ENCODE data around the gene PYGB. TPM values are rescaled to one million over a fixed set of nuclear protein-coding genes. Genes with fewer than 3 reads are reported as not detected.
"Not testable (repeated sequence)": the region's sequence is repeated elsewhere in the genome, so short reads cannot be mapped to it uniquely, and the experiment has no call there.

PYGB gene
- total RNA-seq, 2 experiments from 2014 or later = 23.4 to 24.0 TPM

DNA sequence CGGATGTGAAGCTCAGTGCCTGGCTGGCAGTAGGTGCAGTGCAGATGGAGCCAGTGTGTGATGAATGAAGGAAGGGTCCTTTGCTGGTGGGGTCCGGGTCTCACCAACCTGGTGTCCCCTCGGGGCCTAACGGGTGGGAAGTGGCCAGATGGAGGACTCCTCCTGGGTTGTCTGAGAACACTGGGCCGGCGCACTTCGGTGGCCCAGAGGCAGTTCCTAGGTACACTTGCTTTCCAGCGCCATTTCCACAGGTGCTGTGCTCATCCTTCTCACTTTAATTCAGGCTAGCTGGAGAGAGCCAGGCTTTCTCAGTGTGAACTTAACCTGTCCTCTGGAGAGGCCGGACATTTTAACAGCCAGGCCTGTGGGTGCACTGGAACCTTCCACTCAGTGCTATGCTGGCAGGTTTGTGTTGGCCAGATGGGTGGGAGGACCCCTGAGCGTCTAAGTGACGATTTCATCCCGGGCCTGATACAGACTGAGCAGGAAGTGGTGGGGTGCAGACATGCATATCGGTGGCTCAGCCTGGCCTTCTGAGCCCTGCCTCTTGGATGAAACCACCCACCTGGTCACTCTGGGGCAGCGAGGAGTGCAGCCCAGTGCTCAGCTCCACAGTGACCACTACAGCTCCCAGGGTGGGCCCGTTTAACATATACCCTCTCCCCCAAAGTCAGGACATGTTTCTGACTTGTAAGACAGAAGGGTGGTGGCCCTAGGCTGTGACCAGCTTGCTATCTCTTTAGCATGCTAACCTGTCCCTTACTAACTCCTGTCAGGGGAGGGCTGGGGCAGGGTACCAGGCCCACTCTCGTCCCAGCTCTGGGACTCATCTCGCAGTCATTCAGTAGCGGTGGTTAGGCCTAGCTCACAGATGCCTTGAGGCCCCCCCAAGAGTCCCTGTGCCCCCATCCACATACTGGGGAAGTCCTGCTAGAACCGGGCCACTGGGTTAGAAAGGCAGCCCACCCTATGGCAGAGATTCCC lies 8.2 kb upstream of the PYGB start:
- H3K9me3 Mint-ChIP-seq = no peaks in the 10 kb centered on the region
- ChIA-PET CTCF (interaction anchor here (0.9 kb wide), 1 partner anchor 159 kb away, joined by 3 read pairs; no protein-coding TSS in a partner anchor), POLR2A (interaction anchor here (4.0 kb wide), 1 partner anchor 8 kb away, joined by 18 read pairs; the partner anchor contains the start of gene PYGB)
- H3K27me3 Mint-ChIP-seq = peaks cover 16% of the 10 kb centered on the region
- no peak for DNase-seq
- no peak overlapping the region for H3K4me3 Mint-ChIP-seq
- H3K4me1 Mint-ChIP-seq (ENCODE audit: low read depth) = peaks cover 29% of the 10 kb centered on the region
- peak overlapping the region; percentile 45 for H3K27ac Mint-ChIP-seq
- intact Hi-C loops (cut with micrococcal nuclease) = loop anchor here (5.0 to 10.0 kb wide), 5 partner anchors 73 to 1885 kb away; partner anchors contain the start of genes ACSS1, CST7 and NXT1
- H3K36me3 Mint-ChIP-seq = no peaks in the 10 kb centered on the region

DNA sequence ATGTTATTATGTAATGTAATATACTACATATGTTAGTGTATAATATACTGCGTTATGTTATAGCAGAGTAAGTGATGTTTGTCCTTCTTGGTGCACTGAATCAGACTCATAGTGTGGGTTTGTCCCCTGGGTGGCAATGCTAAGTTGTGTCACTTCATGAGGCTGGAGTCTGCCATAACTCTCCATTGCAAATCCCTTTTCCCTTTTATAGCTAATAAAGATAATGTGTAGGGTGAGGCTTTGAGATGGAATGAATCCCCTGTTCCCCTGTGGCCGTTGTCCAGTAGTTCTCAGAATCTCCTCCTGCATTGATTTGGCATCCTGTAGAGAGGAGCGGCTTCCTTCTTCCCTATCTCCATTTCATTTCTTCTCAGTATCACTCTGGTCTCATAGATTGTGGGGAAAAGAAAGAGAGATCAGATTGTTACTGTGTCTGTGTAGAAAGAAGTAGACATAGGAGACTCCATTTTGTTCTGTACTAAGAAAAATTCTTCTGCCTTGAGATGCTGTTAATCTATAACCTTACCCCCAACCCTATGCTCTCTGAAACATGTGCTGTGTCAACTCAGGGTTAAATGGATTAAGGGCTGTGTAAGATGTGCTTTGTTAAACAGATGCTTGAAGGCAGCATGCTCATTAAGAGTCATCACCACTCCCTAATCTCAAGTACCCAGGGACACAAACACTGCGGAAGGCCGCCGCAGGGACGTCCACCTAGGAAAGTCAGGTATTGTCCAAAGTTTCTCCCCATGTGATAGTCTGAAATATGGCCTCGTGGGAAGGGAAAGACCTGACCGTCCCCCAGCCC lies 6.8 kb upstream of the PYGB start:
- H3K36me3 Mint-ChIP-seq, POLR2A ChIA-PET, DNase-seq, H3K4me3 Mint-ChIP-seq, H3K27ac Mint-ChIP-seq, H3K9me3 Mint-ChIP-seq, CTCF ChIA-PET: not testable (repeated sequence)
- peaks cover 14% of the 10 kb centered on the region for H3K27me3 Mint-ChIP-seq
- intact Hi-C loops (cut with micrococcal nuclease) = loop anchor here (10.0 kb wide), 1 partner anchor 1886 kb away; the partner anchor contains the start of gene NXT1
- peaks cover 29% of the 10 kb centered on the region for H3K4me1 Mint-ChIP-seq (ENCODE audit: low read depth)

DNA sequence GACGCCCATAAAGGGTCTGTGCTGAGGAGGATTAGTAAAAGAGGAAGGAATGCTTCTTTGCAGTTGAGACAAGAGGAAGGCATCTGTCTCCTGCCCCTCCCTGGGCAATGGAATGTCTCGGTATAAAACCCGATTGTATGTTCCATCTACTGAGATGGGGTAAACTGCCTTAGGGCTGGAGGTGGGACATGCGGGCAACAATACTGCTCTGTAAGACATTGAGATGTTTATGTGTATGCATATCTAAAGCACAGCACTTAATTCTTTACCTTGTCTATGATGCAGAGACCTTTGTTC lies 6.3 kb upstream of the PYGB start:
- H3K36me3 Mint-ChIP-seq, H3K9me3 Mint-ChIP-seq, DNase-seq, H3K27ac Mint-ChIP-seq, CTCF ChIA-PET, H3K4me3 Mint-ChIP-seq, POLR2A ChIA-PET: not testable (repeated sequence)
- Mint-ChIP-seq H3K27me3 (peaks cover 13% of the 10 kb centered on the region), H3K4me1 (ENCODE audit: low read depth) (peaks cover 35% of the 10 kb centered on the region)
- intact Hi-C loops (cut with micrococcal nuclease) = loop anchor here (10.0 kb wide), 1 partner anchor 1887 kb away; the partner anchor contains the start of gene NXT1

DNA sequence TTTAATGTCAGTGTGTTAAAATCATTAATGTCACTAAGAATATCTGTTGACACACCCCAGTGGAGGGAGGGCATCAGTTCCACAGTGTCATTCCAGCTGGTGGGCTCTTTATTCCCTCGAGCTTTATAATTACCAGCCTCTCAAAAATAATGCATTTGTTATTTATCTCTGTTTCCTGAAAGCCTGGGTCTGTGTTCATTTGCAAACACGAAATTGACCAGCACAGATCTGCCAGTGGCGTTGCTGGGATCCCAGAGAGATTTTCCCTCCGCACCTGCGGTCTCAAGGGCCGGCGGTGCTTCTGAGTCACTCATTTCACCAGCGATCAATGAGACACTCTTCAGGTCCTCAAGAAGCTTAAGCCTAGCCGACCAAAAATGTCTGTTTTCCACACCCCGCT lies 5.7 kb upstream of the PYGB start:
- H3K4me3 Mint-ChIP-seq = no peak overlapping the region
- no peak for DNase-seq
- no peaks in the 10 kb centered on the region for H3K36me3 Mint-ChIP-seq
- intact Hi-C loops (cut with micrococcal nuclease) = loop anchor here (10.0 kb wide), 1 partner anchor 1887 kb away; the partner anchor contains the start of gene NXT1
- peaks cover 9% of the 10 kb centered on the region for H3K27me3 Mint-ChIP-seq
- POLR2A ChIA-PET = no interaction called here
- CTCF ChIA-PET = no interaction called here
- peaks cover 37% of the 10 kb centered on the region for H3K4me1 Mint-ChIP-seq (ENCODE audit: low read depth)
- H3K27ac Mint-ChIP-seq = no peak overlapping the region
- no peaks in the 10 kb centered on the region for H3K9me3 Mint-ChIP-seq

DNA sequence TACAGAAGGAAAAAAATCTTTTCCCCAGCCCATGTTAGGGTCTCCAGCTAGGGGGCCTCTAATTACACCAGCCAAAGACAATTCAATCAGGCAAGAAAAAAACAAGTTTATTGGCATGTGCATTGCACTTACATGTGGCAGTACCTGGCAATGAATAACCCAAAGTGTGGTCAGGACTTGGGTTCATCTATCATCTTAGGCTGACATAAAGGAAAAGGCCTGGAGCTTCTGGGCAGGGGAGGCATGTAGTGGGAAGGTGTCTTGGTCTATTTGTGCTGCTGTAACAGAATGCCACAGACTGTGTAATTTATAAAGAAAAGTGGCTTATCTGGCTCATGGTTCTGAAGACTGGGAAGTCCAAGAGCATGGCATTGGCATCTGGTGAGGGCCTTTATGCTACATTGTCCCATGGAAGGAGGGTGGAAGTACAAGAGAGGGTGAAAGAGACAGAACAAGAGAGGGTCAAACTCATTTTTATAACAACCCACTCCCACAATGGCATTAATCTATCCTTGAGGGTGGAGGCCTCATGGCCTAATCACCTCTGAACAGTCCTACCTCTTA lies 4.4 kb upstream of the PYGB start:
- ChIA-PET POLR2A (no interaction called here), CTCF (interaction anchor here (0.8 kb wide), 1 partner anchor 52 kb away, joined by 4 read pairs; no protein-coding TSS in a partner anchor)
- H3K27ac Mint-ChIP-seq = no peak overlapping the region
- peaks cover 9% of the 10 kb centered on the region for H3K27me3 Mint-ChIP-seq
- H3K4me3 Mint-ChIP-seq = no peak overlapping the region
- peaks cover 26% of the 10 kb centered on the region for H3K4me1 Mint-ChIP-seq (ENCODE audit: low read depth)
- no peaks in the 10 kb centered on the region for H3K36me3 Mint-ChIP-seq
- intact Hi-C loops (cut with micrococcal nuclease) = loop anchor here (10.0 kb wide), 1 partner anchor 1889 kb away; the partner anchor contains the start of gene NXT1
- H3K9me3 Mint-ChIP-seq = no peaks in the 10 kb centered on the region
- no peak for DNase-seq

DNA sequence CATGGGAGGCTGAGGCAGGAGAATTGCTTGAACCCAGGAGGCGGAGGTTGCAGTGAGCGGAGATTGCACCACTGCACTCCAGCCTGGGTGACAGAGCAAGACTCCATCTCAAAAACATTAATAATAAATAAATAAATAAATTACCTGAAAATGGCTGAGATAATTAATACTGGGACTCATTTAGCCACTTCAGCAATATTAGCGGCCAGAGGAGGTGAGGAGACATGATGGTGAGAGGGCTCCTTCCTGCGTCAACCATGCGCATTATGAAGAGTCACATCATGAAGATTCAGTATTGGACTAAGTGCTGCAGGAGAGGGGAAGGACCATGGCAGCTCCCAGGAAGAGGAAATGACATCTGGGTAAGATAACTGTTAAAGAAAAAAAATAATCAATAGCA lies 2.9 kb upstream of the PYGB start:
- intact Hi-C loops (cut with micrococcal nuclease) = loop anchor here (5.0 to 10.0 kb wide), 3 partner anchors 147 to 1890 kb away; partner anchors contain the start of genes ABHD12, NANP and NXT1
- Mint-ChIP-seq H3K36me3 (no peaks in the 10 kb centered on the region), H3K27me3 (peaks cover 9% of the 10 kb centered on the region), H3K27ac (no peak overlapping the region), H3K4me3 (no peak overlapping the region), H3K9me3 (no peaks in the 10 kb centered on the region), H3K4me1 (ENCODE audit: low read depth) (peaks cover 26% of the 10 kb centered on the region)
- ChIA-PET POLR2A (no interaction called here), CTCF (no interaction called here)
- DNase-seq = no peak

DNA sequence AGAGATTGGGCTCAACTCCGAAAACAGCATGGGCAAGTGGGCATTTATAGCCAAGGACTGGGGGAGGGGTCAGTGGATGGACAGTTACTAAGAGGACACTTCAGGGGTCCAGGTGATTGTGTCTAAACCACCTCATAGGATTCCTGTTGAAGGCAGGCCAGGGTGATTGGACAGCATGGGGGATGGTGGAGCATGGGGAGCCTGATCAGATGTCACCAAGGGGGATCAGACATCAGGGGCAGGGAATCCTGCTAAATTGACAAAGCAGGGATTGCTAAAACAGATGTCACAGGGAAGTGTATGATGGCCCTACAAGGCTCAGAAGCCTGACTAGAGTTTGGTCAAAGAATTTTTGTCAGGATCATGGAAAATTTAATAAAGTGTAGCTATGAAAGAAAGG lies 2.4 kb upstream of the PYGB start:
- Mint-ChIP-seq H3K4me1 (ENCODE audit: low read depth) (peaks cover 31% of the 10 kb centered on the region), H3K36me3 (no peaks in the 10 kb centered on the region), H3K27ac (no peak overlapping the region), H3K4me3 (no peak overlapping the region), H3K27me3 (peaks cover 9% of the 10 kb centered on the region), H3K9me3 (no peaks in the 10 kb centered on the region)
- intact Hi-C loops (cut with micrococcal nuclease) = loop anchor here (5.0 to 10.0 kb wide), 3 partner anchors 147 to 1891 kb away; partner anchors contain the start of genes ABHD12, NANP and NXT1
- POLR2A ChIA-PET = no interaction called here
- DNase-seq = no peak
- CTCF ChIA-PET = interaction anchor here (0.8 kb wide), 1 partner anchor 22 kb away, joined by 3 read pairs; no protein-coding TSS in a partner anchor

DNA sequence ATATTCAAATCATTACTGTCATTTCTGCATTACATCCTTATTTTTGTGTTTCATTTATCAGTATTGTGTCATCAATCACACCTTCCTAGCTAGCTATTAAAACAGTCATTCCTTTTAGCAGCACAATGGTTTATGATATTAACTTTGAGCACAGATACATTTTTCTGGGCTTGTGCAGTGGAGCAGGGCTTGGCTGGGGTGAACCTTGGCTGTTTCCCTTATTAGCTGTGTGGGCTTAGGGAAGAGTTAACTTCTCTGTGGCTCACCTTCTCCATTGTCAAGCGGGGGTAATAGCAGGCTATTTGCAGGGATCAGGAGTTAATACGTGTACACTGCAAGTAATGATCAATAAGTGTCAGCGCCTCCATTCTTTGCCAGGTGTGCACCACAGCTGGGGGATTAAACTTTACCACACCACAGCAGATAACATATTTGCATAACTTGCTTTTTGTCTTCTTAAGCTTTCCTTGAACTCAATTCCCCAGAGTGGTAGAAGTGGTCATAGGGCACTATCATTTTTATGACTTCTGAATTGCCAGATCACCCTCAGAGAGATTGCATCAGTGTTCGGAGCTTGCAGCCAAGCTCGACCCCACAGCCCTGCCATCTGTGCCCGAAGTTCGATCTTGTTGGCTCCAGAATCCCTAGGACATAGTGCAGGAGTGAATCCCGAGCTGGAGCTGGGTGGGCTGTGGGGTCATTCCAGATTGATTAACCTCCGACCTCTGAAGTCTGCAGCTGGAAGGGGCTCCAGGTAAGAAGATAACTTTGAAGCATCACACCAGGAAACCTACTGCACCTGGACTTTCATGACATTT lies 1.5 kb upstream of the PYGB start:
- ChIA-PET POLR2A (interaction anchor here (0.9 to 3.2 kb wide), 2 partner anchors 9 to 63 kb away, joined by 3 to 18 read pairs; no protein-coding TSS in a partner anchor), CTCF (interaction anchor here (0.6 to 2.0 kb wide), 6 partner anchors 10 to 253 kb away, joined by 3 to 6 read pairs (median 4); partner anchors contain the start of gene ABHD12)
- H3K36me3 Mint-ChIP-seq = no peaks in the 10 kb centered on the region
- H3K4me3 Mint-ChIP-seq = peak overlapping the region; percentile 91
- peaks cover 38% of the 10 kb centered on the region for H3K4me1 Mint-ChIP-seq (ENCODE audit: low read depth)
- intact Hi-C loops (cut with micrococcal nuclease) = loop anchor here (5.0 to 10.0 kb wide), 3 partner anchors 146 to 1892 kb away; partner anchors contain the start of genes ABHD12, NANP and NXT1
- H3K27ac Mint-ChIP-seq = no peak overlapping the region
- H3K27me3 Mint-ChIP-seq = peaks cover 6% of the 10 kb centered on the region
- no peak for DNase-seq
- H3K9me3 Mint-ChIP-seq = no peaks in the 10 kb centered on the region

DNA sequence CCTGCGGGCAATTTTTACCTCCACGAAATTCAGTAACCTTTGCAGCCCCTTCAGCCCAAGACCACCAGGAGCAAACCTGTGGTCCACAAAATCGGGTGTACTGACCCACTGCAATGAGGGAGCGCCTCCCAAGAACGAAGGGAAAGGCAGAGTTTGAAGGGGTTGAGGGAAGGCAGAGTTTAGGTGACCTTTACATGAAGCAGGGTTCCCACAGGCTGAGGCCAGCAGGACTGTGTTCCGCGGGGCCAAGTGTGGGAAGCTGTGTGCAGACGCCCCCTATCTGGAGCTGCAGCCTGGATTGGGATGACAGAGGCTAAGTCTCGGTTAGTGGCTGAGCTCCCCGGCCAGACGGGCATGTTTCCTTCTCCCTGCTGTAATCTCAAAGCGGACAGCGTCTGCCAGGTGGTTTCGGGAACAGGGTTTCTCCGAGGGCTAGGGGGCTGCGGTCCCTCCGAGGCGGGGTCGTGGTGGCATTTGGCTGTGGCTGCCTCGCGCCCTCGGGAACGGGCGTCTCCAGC lies 826 bp upstream of the PYGB start:
- intact Hi-C loops (cut with micrococcal nuclease) = loop anchor here (1.0 to 10.0 kb wide), 4 partner anchors 9 to 1892 kb away; partner anchors contain the start of genes ABHD12, NANP and NXT1
- Mint-ChIP-seq H3K27me3 (peaks cover 5% of the 10 kb centered on the region), H3K36me3 (no peaks in the 10 kb centered on the region), H3K4me1 (ENCODE audit: low read depth) (peaks cover 41% of the 10 kb centered on the region), H3K4me3 (peak overlapping the region; percentile 91), H3K27ac (no peak overlapping the region), H3K9me3 (no peaks in the 10 kb centered on the region)
- ChIA-PET CTCF (interaction anchor here (0.6 to 2.1 kb wide), 7 partner anchors 9 to 254 kb away, joined by 3 to 7 read pairs (median 5); partner anchors contain the start of genes ABHD12 and ENTPD6), POLR2A (interaction anchor here (0.8 to 3.2 kb wide), 5 partner anchors 10 to 254 kb away, joined by 3 to 18 read pairs (median 3); partner anchors contain the start of genes APMAP and GINS1)
- peak; percentile 25 for DNase-seq

DNA sequence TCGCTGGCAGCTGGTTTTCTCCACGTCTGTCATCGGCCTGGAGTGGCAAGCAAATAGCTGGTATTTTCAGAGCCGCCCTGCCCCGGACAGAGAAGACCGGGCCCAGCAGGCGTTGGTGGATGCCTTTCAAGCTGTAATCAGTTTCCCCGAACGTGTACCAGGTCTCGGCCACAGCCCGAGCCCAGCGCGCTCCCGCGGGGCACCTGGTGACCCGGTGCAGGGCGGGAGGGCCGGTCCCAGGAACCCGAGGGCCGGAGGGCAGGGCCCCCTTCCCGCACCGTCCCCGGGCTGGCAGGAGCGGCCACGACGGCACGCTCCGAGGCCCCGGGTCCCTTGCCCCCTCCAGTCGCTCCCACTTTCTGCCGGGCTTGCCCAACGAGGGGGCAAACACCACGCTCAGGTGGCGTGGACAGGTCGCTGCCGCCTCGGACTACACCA lies 348 bp upstream of the PYGB start:
- POLR2A ChIA-PET = interaction anchor here (0.7 to 3.2 kb wide), 6 partner anchors 10 to 255 kb away, joined by 3 to 18 read pairs (median 6); partner anchors contain the start of genes APMAP and GINS1
- Mint-ChIP-seq H3K9me3 (no peaks in the 10 kb centered on the region), H3K36me3 (peaks cover 2% of the 10 kb centered on the region), H3K27me3 (no peaks in the 10 kb centered on the region), H3K27ac (peak overlapping the region; percentile 88), H3K4me3 (peak overlapping the region; percentile 91), H3K4me1 (ENCODE audit: low read depth) (peaks cover 44% of the 10 kb centered on the region)
- no peak for DNase-seq
- CTCF ChIA-PET = interaction anchor here (0.9 to 2.1 kb wide), 7 partner anchors 9 to 293 kb away, joined by 3 to 7 read pairs (median 5); partner anchors contain the start of genes ABHD12 and ENTPD6
- intact Hi-C loops (cut with micrococcal nuclease) = loop anchor here (1.0 to 10.0 kb wide), 4 partner anchors 9 to 1893 kb away; partner anchors contain the start of genes ABHD12, NANP and NXT1
